Skeletal muscle tissue (tissue), 4 donors: ENCODE results near the gene GMPR2. TPM values are rescaled to one million over a fixed set of nuclear protein-coding genes. Genes with fewer than 3 reads are reported as not detected.
"Not testable (repeated sequence)": the region's sequence is repeated elsewhere in the genome, so short reads cannot be mapped to it uniquely, and the experiment has no call there.

Experiments
- H3K27ac ChIP-seq: one replicate; pipeline ENCODE4 v1.7.0; 2013; ENCODE audit warnings: mild to moderate bottlenecking, low read depth, low read length, inconsistent platforms
- H3K27me3 ChIP-seq, 3 donors: one replicate each; pipeline ENCODE4 v1.7.0; 2013; ENCODE audit warnings: low read length in 3 of 3; ENCODE audit not compliant: control insufficient read depth in 3 of 3, insufficient read depth in 3 of 3
- H3K36me3 ChIP-seq, 3 donors: one replicate each; pipeline ENCODE4 v1.7.0; 2013; ENCODE audit warnings: low read length in 3 of 3; ENCODE audit not compliant: control insufficient read depth in 3 of 3, insufficient read depth in 3 of 3
- H3K4me1 ChIP-seq, 3 donors: one replicate each; pipeline ENCODE4 v1.7.0; 2013; ENCODE audit warnings: low read length in 3 of 3, mild to moderate bottlenecking in 3 of 3; ENCODE audit not compliant: control insufficient read depth in 3 of 3, insufficient read depth in 3 of 3
- H3K4me3 ChIP-seq, 3 donors: one replicate each; pipeline ENCODE4 v1.7.0; 2013; ENCODE audit warnings: low read length in 3 of 3
- H3K9ac ChIP-seq, 3 donors: one replicate each; pipeline ENCODE4 v1.7.0; 2013; ENCODE audit warnings: low read length in 3 of 3, mild to moderate bottlenecking in 3 of 3, moderate library complexity in 2 of 3, low read depth in 1 of 3
- H3K9me3 ChIP-seq, 3 donors: one replicate each; pipeline ENCODE4 v1.7.0; 2013; ENCODE audit warnings: low read length in 3 of 3; ENCODE audit not compliant: control insufficient read depth in 3 of 3
- total RNA-seq: library from RNA; depleted of rRNA; stranded (reverse); fragments of >200 nt; gene quantifications from one replicate; pipeline ENCODE4 v1.2.3, GENCODE V29; 2014
- donor health status: Osteomylitis.

GMPR2 gene
- total RNA-seq, 1 donor from 2014 or later: 49.6 TPM

DNA sequence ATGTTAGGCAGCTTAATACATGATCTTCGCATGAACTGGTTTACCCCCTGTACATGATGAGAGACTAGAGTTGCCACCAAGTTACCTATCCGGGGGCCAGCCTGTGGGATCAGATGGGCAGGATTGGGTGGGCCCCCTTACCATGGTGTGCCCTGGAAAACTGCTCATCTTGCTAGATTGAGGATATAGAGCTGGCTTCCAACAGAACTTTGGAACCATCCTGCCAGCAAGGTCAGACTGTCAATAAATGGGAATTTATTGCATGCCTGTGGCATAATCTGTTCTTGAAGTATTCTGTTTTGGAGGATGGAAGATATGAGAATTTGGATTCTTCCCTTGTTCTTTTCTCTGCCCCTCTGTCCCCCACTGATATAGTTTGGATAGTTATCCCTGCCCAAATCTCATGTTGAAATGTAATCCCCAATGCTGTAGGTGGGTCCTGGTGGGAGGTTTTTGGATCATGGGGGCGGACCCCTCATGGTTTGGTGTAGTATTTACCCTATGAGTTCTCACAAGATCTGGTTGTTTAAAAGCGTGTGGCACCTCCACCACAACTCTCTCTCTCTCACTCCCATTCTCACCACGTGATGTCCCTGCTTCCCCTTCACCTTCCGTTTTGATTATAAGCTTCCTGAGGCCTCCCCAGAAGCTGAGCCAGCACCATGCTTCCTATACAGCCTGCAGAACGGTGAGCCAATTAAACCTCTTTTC lies 33.8 kb upstream of the GMPR2 start:
- H3K27ac ChIP-seq: no peak overlapping the region

DNA sequence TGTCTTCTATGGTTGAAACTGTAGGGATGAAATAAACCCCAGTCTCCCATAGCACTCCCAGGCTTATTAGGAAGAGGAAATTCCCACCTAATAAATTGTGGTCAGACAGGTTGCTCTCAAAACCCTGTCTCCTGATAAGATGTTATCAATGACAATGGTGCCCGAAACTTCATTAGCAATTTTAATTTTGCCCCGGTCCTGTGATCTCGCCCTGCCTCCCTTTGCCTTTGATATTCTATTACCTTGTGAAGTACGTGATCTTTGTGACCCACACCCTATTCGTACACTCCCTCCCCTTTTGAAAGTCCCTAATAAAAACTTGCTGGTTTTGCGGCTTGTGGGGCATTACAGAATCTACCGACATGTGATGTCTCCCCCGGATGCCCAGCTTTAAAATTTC lies 30.2 kb upstream of the GMPR2 start:
- peaks cover 18 to 30% (median 28%) of the 10 kb centered on the region in 3 donors for H3K36me3 ChIP-seq
- H3K9ac ChIP-seq, H3K27ac ChIP-seq, H3K4me3 ChIP-seq, H3K4me1 ChIP-seq, H3K27me3 ChIP-seq, H3K9me3 ChIP-seq: not testable (repeated sequence)

More for the DNA sequence above, 33.8 kb upstream of the GMPR2 start:
- H3K9me3 ChIP-seq: no peaks in the 10 kb centered on the region
- no peak overlapping the region for H3K9ac ChIP-seq
- peaks cover 0 to 10% (median 8%) of the 10 kb centered on the region in 3 donors for H3K36me3 ChIP-seq
- peaks cover 19 to 28% (median 25%) of the 10 kb centered on the region in 3 donors for H3K4me1 ChIP-seq
- no peaks in the 10 kb centered on the region for H3K27me3 ChIP-seq
- no peak overlapping the region for H3K4me3 ChIP-seq

DNA sequence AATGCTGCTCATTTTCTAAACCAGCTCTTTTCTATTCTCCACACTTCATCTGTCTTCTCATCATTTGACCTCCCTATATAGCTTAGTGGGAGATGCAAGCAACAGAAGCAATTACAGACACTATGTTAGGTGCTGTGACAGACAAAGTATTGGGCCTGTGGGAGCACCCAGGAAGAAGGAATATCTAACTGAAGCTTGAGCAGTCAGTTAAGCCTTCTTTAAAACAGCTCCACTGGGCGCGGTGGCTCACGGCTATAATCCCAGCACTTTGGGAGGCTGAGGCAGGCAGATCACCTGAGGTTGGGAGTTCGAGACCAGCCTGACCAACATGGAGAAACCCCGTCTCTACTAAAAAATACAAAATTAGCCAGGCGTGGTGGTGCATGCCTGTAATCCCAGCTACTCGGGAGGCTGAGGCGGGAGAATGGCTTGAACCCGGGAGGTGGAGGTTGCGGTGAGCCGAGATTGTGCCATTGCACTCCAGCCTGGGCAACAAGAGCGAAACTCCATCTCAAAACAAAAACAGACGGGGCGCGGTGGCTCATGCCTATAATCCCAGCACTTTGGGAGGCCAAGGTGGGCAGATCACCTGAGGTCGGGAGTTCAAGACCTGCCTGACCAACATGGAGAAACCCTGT lies 29.4 kb upstream of the GMPR2 start:
- not testable (repeated sequence) for H3K27ac ChIP-seq, H3K4me1 ChIP-seq, H3K27me3 ChIP-seq, H3K9me3 ChIP-seq, H3K4me3 ChIP-seq, H3K9ac ChIP-seq
- H3K36me3 ChIP-seq: peaks cover 24 to 36% (median 32%) of the 10 kb centered on the region in 3 donors

DNA sequence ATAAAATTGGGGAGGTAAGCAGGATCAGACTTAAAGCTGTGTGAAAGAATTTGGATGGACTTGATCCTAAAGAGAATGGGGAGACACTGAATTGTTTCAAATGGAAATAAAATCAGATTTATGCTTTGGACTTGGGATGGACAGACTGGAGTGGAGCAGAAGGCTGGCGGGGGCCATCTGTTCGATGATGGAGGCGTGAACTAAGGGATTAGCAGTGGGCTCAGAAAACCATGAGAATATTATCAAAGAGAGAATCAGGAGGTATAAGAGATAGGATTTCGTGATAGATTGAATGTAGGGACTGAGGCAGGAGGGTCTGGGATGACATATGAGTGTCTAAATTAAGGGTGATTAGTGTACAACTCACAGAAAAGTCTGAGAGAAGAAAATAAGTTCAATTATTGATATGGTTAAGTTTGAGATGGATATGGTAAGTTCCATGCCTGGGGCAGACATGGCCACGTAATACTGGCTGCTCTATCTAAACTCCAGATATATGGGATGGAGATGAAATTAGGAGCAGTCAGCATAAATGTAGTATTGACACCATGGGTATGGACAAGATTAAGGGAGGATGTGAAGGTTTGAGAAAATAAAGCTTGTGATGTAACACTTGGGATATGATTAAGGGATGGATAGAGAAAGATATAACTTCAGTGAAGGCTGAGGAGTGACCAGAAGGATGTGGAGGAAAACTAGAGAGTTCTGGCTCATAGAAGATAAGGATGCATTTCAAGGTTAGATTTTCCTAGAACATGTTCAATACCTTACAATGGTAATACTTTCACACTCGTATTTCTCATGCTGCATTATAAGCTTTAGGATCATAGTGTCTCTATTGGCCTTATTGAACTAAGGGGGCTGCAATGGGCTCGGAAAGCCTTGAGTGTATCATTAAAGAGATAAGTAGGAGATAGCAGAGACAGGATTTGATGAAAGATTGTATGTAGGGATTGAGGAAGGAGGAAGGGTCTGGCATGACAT lies 28.3 kb upstream of the GMPR2 start:
- H3K9ac ChIP-seq: no peak overlapping the region
- H3K9me3 ChIP-seq: no peaks in the 10 kb centered on the region
- no peak overlapping the region for H3K4me3 ChIP-seq
- H3K36me3 ChIP-seq: peaks cover 29 to 38% (median 32%) of the 10 kb centered on the region in 3 donors
- no peaks in the 10 kb centered on the region for H3K4me1 ChIP-seq
- H3K27ac ChIP-seq: no peak overlapping the region
- no peaks in the 10 kb centered on the region for H3K27me3 ChIP-seq

DNA sequence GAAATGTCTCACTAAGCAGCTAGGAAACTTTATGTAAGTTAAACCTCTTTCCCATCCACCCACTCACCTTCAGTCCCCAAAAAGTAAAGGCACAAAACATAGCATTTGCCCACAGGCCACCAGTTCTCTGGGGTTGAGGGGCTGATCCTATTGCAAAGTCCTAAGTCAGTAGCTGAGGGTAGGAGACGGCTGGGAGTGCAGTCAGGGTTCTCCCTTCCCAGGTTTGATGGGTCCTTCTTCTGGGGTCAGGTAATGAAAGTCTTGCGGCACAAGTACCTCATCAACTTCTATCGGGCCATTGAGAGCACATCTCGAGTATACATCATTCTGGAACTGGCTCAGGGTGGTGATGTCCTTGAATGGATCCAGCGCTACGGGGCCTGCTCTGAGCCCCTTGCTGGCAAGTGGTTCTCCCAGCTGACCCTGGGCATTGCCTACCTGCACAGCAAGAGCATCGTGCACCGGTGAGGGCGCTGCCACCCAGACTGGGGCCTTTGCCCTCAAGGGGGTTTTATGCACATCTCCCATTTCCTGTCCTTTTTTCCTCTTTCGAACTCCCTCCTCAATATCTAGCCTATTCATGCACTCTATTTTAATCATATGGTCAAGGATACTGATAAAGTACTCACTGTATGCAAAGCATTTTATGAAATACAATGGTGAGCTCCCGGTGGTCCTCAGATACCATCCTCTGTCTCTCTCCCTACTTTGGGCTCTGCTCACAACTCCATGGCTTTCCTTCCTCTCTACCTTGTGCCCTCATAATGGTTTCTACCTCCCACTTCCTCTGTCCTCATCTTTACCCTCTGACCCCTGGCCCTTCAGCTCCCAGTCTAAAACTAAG lies 26.2 kb upstream of the GMPR2 start:
- Histone ChIP-seq H3K27ac (no peak overlapping the region), H3K9ac (peak overlapping the region in 1 of 3 donors; percentile 8), H3K4me3 (no peak overlapping the region), H3K27me3 (no peaks in the 10 kb centered on the region), H3K4me1 (no peaks in the 10 kb centered on the region), H3K36me3 (peaks cover 41 to 54% (median 45%) of the 10 kb centered on the region in 3 donors), H3K9me3 (no peaks in the 10 kb centered on the region)

DNA sequence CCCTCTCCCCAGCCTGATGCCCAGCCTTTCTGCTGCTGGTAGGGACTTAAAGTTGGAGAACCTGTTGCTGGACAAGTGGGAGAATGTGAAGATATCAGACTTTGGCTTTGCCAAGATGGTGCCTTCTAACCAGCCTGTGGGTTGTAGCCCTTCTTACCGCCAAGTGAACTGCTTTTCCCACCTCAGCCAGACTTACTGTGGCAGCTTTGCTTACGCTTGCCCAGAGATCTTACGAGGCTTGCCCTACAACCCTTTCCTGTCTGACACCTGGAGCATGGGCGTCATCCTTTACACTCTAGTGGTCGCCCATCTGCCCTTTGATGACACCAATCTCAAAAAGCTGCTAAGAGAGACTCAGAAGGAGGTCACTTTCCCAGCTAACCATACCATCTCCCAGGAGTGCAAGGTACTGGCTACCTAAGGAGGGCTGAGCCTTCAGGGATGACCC lies 25.6 kb upstream of the GMPR2 start:
- H3K9me3 ChIP-seq: no peaks in the 10 kb centered on the region
- H3K4me1 ChIP-seq: no peaks in the 10 kb centered on the region
- H3K27me3 ChIP-seq: no peaks in the 10 kb centered on the region
- H3K9ac ChIP-seq: no peak overlapping the region
- H3K4me3 ChIP-seq: no peak overlapping the region
- H3K36me3 ChIP-seq: peaks cover 45 to 54% (median 45%) of the 10 kb centered on the region in 3 donors
- H3K27ac ChIP-seq: no peak overlapping the region

DNA sequence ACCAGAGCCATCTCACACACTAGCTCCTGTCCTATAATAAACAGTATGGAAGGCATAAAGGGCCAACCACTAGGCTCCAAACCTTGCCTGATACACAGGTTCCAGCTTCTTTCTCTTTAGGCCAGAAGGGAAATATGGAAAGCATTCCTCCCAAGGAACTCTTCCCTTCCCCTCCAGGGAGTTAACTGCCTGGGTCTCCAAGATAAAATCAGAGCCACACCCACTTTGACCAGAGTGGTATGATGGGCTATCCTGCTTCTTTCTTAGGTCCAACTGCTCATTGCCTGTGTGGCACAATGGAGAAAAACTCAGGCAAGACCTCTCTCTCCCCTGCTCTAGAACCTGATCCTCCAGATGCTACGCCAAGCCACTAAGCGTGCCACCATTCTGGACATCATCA lies 25.1 kb upstream of the GMPR2 start:
- peaks cover 0 to 4% (median 0%) of the 10 kb centered on the region in 3 donors for H3K4me1 ChIP-seq
- no peak overlapping the region for H3K27ac ChIP-seq
- H3K9ac ChIP-seq: no peak overlapping the region
- peaks cover 45 to 54% (median 45%) of the 10 kb centered on the region in 3 donors for H3K36me3 ChIP-seq
- H3K27me3 ChIP-seq: no peaks in the 10 kb centered on the region
- H3K4me3 ChIP-seq: no peak overlapping the region
- no peaks in the 10 kb centered on the region for H3K9me3 ChIP-seq

DNA sequence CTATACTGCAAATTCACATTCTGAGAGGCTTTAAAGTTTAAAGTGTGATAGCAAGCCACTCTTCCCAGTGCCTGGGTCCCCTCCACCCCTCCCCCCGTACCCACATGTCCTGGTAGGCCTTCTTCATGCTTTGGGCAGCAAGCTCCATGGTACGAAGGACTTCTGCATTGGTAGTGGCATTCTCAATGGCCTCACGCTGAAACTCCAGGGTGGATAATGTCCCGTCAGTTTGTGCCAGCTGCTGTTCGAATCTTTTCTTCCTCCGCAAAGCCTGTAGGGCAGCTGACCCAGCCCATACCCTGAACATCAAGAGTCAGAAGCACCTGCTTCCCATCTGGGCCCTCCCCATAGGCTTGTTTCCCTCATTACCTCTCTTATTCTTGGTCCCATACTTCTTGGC lies 21.4 kb upstream of the GMPR2 start:
- Histone ChIP-seq H3K9ac (no peak overlapping the region), H3K4me1 (peaks cover 14 to 30% (median 19%) of the 10 kb centered on the region in 3 donors), H3K36me3 (peaks cover 38 to 41% (median 41%) of the 10 kb centered on the region in 3 donors), H3K27me3 (no peaks in the 10 kb centered on the region), H3K4me3 (no peak overlapping the region), H3K27ac (no peak overlapping the region), H3K9me3 (no peaks in the 10 kb centered on the region)
